ENCODE measurements around the gene STIM1. TPM values are rescaled to one million over a fixed set of nuclear protein-coding genes. Genes with fewer than 3 reads are reported as not detected.
"Not testable (repeated sequence)": the region's sequence is repeated elsewhere in the genome, so short reads cannot be mapped to it uniquely, and the experiment has no call there.

Gene STIM1
- polyA plus RNA-seq, 1 donor = 121 TPM

DNA sequence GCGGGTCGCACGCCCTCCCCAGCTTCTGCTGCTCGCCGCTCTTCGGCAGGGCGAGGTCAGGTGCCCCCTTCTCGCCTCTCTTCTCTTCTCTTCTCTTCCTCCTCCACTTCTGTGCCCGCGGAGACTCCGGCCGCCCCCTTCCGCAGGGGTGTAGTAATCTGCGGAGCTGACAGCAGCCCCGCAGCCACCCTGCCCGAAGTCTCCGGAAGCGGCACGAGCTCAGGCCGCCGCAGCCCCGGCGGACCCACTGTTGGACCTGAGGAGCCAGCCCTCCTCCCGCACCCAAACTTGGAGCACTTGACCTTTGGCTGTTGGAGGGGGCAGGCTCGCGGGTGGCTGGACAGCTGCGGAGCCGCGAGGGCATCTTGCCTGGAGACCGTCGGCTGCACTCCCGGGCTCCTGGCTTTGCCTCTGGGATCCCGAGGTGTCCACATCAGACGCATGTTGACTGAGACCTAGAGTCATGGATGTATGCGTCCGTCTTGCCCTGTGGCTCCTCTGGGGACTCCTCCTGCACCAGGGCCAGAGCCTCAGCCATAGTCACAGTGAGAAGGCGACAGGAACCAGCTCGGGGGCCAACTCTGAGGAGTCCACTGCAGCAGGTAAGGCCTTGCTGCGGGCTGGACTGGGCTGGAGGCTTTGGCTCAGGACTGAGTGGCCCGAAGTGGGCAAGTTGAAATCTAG is 486 bp downstream of the STIM1 start:
- DNase-seq = no peak

DNA sequence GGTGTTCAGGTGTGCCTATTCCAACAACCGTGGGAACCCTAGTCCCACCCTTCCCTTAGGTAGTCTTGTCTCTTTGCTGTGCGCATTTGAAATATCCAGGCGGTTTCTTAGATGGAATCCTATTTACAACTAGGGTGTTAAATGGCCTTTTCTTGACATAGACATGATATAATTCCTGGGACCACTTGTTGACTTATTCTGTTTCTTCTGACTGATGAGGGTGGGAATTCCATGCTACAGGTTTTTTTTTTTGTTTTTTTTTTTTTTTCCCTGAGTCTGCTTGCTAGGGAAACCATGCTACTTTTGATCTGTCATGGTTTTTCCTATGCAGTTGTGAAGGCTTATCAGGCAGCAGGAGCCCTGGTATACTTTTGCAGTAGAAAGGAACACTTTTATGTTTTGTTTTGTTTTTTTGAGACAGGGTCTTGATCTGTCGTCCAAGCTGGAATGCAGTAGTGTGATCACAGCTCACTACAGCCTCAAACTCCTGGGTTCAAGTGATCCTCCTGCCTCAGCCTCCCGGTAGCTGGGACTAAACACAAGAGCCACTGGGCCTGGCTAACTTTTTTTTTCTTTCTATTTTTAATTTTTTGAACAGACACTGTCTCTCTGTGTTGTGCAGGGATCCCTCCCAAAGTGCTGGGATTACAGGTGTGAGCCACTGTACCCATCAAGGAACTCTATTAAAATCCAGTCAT is 1.5 kb downstream of the STIM1 start:
- DNase-seq = no peak

DNA sequence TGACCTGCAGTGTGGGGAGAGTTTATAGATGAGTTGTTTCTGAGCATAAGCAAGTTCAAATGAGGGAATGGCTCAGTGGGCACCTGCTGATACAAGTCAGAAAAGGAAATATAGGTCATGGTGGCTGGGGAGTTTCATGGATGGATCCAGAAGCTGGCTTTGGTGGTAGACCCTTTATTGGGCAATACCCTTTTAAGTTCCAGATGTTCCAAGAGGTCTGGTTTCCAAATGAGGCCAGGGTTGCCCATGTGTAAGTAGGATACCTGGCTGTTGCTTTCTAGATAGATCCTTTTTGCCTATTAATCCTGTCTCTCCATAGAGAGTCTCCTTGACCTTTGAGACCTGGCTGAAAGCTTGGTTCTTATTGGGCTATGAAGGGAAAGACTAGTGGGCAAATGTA is 2.2 kb downstream of the STIM1 start:
- no peak for DNase-seq

DNA sequence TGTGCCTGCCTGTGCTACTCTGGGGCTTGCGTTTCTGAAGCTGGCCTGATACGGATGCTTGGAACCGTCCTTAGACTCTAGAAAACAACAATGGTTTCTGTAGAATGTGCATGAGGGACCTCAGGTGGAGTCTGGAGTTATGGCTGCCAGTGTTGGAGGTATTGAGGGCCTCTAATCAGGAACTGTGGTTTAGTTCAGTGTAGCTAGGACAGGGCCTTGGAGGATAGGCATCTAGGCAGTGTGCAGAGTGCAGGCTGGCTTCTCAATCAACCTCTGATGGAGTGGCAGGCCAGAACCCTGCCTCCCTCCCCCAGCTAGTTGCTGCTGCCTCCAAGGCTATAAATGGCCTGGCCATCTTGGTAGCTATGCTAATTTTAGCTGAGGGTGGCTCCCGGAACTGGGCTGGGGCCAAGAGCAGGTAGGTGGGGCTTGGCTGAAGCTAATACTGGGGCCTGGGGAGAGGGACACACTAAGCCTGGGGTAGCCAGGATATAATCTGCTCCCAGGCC is 4.0 kb downstream of the STIM1 start:
- DNase-seq = no peak

DNA sequence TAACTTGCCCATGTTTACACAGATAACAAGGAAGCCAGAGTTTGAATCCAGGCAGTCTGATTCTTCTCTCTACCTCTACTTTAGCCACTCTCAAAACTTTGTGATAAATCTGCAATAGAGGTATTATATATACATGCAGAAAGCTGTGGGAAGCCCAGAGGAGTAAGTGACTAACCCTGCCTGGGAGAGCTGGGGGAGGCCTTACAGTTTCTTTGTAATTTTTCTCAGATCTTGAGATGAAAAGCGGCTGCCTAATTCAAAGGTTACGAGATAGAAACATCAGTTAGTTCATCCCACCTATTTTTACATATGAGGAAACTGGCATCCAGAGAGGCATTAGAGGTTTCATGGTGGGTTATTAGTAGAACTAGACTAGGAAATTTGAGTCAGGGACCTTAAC is 4.9 kb downstream of the STIM1 start:
- DNase-seq = no peak

DNA sequence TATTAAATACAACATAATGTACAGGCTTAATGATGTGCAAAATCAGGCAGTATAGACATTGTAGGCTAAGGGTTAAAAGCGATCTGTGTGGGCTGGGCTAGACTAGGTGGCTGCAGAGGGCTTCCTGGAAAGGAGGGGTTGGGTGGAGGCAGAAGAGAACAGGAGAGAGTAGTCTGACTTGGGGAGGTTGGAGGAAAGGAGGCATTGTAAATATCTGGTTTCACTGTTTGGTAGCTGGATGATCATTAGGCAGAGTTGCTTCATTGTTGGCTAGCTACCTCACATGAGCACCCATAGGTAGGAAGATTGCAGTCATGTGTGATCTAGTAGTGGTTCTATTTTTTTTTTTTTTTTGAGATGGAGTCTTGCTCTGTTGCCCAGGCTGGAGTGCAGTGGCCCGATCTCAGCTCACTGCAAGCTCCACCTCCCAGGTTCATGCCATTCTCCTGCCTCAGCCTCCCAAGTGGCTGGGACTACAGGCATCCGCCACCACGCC is 5.5 kb downstream of the STIM1 start:
- DNase-seq = not testable (repeated sequence)

DNA sequence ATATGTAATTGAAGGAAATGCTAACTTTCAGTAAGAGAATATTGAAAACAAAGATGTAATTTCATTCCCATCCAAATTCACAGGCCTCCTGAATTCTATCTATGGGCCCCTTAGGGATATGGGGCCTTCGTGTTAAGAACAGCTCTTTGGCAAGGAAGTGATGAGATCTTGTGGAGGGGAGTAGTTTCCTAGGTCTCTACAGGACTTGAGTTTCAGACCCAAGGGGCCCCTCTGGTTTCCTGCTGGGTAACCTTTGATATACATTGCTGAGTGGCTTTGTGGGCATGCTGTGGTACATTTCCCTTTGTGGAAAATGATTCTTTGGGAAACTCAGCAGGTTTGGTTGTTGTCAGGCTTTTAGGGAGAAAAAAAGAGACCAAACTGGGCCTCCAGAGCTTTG is 6.2 kb downstream of the STIM1 start:
- DNase-seq = no peak

DNA sequence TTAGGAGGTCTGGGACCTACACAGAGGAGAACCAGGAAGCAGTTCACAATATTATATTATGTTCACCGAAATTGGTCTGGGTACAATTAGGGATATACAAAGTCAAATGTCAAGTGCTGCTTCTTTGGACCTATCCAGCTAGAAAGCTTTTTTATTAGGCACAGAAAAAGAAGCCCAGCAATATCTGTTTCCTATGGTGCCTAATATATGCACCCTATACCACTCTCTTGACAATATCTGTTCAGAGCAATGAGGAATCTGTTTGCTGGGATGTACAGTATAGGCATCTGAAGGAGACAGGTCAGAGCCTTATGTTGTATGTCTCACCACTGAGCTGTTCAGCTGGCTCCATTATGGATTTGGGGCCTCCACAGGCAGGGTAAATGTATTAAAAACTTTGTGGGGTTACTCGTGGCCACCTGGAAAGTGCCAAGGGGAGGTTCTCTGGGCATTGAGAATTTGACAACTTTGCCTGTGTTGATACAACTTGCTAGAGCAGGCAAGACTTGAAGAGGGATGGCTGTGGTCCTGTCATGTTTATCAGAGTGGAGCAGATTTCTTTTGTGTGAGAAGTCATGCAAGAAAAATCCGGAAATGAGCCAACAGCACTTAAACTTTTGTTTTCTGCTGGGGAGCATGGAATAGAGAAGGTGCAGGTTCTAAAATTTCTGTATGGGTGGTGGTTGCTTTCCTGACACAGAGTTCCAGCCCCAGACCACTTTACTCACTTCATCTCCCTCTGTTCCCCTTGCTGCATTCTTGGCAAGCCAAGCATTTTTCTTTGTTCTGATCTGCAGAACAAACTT is 10.1 kb downstream of the STIM1 start:
- DNase-seq = no peak

DNA sequence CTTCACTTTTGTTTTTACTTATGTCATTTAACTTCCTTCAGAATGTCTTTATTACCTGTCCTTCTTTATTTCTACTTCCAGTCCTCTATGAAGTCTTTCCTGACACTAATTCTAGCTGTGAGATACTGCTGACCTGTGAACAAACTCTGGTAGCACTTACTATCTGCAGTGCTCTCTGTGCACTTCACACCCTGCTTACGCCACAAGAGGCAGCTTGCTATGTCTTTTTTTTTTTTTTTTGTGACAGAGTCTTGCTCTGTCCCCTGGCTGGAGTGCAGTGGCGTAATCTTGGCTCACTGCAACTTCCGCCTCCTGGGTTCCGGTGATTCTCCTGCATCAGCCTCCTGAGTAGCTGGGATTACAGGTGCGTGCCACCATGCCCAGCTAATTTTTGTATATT is 10.7 kb downstream of the STIM1 start:
- DNase-seq = no peak

DNA sequence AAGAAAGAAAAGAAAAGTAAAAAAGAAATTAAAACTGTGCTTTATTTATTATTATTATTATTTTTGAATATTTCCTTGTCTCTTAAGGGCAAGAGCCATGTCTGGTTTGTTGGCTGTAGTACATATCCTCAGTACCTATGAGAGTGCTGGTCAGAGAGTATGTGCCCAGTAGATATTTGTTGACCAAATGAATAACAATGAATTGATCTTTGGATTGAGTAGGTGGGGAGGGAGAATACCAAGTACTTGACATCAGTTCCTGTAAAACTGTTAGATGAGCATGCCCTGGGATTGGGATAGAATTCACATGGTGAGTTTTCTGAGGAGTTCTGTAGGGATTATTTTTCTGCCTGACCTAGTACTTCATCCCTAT is 11.4 kb downstream of the STIM1 start:
- no peak for DNase-seq

DNA sequence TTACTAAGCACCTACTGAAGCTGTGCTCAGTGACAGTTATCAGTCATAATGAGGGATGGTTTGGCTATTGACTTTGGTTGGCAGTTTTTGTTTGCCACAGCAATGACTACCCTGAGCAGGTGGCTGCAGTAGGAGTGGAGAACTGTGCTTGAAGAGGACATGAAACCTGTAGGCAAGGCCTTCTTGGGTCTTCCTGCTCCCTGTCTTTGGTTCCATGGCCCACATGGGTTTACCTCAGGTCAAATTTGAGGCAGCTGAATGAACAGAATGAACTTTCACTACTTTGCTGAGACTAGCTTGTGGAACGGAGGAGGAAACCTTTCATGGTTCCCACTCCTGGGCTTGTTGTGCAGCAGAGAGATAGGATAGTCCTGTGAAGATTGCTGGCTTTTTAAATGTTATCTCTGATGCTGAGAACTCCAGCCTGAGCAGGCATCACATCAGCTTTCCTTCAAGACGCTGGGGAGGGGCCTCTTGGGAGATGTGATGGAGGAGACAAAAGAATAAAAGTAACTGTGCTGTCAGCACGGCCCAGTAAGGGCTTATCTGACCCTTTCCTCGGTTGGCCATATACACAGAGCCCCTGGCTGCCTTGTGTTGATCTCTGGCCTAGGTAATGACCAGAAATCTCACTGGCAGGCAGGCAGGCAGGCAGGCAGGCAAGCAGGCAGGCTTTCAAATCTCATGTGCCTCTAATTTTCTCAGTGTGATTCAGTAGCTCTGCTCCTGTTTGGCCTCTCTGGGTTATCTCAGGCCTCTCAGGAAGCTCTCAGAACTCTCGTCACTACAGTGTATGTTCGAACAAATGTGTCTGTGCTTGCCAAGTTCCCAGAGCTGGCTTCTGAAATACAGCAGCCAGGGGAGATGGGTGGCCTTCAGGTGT is 12.0 kb downstream of the STIM1 start:
- DNase-seq = no peak

DNA sequence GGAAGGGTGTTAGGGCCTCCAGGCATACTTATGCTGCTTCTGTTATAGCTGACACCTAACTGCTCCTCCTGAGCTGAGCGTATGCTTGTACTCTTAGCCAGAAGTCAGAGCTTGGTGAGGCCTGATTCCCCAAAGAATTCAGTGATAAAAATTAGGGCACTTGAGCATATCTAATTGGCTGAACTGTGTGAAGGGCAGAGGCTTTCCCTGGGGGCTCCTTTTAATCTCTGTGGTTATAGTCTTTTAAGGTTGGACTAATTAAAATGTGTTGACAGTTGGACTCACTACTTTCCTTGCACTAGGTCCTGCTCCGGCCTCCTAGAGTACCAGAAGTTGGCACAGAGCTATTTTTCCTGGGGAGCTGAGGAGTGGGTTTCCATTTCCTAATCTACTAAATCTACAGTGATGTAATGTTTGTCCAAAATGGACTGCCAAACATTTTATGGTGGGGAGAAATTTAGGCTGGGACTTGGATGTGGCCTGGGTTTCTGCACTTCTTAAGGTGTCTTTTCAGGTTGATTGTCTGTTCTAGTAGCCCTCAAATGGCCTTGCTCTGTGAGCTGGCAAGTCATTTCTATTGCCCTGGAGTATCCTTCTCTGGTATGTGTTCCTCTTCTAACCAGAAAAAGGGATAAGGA is 18.4 kb downstream of the STIM1 start:
- no peak for DNase-seq

DNA sequence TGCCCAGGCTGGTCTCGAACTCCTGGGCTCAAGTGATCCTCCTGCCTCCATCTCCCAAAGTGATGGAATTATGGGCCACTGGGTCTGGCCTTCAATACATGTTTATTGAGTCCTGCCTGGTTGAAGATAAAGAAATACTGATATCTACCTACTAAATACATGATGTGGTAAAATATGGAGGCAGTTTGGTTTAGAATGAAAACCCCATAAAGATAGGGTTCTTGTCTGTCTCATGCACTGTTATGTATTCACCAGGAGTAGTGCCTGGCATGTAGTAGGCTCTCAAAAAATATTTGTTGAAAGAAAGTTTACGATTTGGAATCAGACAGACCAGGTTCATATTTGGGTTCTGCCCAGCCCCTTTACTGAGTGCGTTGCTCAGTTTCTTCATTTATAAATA is 21.1 kb downstream of the STIM1 start:
- no peak for DNase-seq

DNA sequence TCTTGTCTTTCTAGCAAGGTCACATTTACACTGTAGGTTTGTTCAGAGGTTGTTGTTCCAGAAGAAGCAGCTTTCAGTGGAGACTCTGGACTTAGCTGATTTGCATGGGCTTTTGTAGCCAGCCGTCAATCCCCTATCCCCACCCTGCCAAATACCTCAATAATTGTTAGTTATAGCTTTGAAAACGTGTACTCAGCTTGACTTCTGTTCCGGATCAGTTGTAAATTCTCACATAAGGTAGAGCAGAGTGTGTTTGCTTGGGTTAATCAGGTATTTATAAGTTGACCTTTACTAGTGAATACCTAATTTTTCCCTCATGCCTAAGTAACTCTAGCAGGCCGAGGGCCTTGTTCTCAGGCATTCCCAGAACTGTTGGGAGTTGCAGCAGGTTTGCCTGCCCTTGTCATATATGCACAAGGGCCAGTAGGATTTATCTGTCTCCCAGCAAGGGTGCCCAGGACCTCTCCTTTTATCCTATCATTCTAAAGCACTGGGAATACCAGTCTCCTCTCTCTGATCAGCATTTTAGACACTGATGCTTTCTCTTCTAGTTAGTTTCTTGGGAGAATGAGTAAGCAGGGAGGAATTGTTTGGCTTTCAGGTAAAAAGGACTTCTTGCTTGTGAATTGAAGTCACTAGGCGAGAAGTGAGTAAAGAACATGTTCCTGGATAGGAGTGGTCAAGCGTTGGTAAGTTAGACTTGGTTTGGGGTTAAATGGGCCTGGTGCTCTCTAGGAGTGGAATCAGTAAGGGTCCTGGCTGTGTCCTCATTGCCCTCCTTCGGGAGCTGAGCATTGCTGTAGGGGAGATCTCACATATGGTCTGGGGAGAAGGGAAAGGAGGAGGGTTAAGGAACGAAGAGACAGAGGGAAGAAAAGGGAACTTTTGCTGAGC is 22.1 kb downstream of the STIM1 start:
- no peak for DNase-seq

DNA sequence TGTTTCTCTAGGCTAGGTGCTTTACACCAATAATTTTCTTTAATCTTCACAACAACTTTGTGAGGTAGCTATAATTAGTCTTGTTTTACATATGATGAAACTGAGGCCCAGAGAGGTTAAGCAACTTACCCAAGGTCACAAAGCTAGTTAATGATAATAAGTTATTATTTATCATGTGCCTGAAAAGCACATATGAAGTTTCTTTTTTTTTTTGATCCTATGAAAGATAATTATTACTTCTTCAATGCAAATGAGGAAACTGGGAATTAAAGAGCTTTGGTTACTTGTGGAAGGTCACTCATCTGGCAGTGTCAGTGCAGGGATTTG is 22.8 kb downstream of the STIM1 start:
- no peak for DNase-seq

DNA sequence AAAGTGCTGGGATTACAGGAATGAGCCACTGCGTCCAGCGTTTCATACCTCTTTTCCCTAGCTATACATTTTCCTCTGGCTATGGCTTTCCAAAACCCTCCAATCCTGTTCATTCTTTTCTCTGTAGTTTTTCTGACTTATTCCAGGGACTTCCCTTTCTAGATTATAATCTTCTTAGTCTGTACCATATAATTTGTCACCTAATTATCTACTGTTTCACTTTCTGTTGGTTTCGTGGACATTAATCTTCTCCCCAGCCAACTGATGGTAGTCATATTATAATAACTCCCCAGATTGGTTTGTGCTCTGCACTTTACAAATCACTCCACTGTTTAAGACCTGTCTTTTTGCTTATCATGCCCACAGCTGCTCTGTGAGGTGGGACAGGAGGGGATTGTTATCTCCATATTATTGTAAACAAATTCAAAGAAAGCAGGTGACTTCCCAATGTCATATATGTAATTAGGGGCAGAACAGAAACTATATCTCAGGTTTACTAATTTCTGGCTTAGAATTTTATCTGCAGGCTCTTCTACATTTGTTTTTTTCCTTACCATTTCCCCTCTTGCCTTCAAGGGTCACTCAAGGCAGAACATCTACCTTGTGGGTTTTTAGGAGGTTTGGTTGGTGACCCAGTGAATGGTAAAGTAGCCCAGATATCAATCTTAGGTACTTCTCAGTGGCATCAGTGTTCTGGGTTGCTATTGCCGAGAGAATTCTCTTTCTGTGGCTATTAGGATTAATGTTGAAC is 23.9 kb downstream of the STIM1 start:
- no peak for DNase-seq

DNA sequence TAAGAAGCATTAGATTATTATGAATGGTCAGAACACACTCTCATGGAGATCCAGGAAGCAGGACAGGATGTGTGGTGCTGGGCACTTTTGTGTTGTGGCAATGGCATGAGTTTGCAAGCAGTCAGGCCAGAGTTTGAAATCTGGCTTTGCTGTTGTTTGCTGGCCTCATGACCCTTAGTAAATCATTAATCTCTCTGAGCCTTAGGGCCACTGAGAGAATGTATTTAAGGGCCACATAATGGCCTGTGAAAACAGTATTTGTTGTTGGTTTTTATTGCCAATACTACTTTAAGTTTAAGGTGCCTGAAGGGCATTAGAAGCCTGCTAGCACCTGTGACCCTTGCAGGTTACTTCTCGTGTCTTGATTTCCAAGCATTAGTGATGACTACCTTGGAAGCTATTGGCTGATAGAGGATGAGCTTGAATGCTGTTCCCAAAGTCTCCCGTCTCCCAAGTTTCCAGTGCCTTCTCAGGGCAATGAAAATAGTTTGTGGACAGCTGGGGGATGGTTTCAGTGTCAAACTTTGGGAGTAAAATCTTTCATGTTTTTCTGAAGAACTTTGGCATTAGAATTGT is 24.6 kb downstream of the STIM1 start:
- DNase-seq = no peak

DNA sequence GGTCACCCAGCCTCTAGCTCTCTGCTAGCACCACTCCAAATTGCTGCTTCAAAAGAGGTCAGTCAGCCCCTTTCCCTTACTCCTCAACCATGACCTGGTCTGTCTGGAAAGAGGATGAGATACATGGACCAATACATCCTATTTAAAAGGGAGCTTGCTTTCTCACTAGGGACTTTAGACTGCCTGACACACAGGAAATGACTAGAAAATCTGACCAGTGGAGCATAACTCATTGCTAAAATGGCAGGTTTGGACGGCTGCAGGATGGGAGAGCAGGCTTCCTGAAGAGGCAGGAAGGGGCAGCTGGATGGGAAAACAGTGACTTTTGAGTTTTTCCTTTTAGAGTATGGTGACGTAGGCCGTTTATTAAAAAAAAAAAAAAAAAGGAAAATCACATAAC is 25.3 kb downstream of the STIM1 start:
- DNase-seq = no peak

DNA sequence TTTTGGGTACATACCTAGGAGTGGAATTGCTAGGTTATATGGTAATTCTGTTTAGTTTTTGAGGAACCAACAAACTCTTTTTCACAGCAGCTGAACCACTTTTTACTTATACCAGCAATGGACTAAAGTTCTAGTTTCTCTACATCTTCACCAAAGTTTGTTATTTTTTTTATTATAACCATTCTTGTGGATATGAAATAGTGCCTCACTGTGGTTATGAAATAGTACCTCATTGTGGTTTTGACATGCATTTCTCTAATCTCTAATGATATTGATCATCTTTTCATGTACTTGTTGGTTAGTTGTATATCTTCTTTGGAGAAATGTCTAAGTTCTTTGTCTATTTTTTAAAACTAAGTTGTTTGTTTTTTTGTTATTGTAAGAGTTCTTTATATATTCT is 27.2 kb downstream of the STIM1 start:
- DNase-seq = no peak

DNA sequence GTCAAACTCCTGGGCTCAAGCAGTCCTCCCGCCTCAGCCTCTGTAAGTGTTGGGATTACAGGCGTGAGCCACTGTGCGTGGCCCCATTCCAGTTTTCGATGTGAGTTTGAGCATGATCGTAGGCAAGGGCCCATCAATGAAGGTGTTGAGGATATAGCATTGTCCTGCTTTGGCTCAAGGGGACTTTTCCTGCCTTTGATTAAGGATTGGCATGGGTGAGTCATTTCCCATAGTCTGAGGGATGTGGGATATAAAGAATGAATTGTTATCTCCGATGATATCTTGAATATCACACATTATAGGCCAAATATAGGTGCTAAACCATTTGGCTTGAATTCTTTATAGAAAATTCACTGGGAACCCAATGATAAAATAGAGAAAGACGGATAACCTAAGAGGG is 30.4 kb downstream of the STIM1 start:
- DNase-seq = no peak

Measured in hindlimb muscle (tissue), 1 donor.